Ammon's horn (tissue), 1 donor: ENCODE data around the gene PKN1.
"Not testable (repeated sequence)": the region's sequence is repeated elsewhere in the genome, so short reads cannot be mapped to it uniquely, and the experiment has no call there.

ENCODE experiments used
- DNase-seq: peaks from one replicate; pipeline ENCODE4 v3.0.0-alpha.2; 2016; ENCODE audit warnings: low spot score

Gene PKN1

DNA sequence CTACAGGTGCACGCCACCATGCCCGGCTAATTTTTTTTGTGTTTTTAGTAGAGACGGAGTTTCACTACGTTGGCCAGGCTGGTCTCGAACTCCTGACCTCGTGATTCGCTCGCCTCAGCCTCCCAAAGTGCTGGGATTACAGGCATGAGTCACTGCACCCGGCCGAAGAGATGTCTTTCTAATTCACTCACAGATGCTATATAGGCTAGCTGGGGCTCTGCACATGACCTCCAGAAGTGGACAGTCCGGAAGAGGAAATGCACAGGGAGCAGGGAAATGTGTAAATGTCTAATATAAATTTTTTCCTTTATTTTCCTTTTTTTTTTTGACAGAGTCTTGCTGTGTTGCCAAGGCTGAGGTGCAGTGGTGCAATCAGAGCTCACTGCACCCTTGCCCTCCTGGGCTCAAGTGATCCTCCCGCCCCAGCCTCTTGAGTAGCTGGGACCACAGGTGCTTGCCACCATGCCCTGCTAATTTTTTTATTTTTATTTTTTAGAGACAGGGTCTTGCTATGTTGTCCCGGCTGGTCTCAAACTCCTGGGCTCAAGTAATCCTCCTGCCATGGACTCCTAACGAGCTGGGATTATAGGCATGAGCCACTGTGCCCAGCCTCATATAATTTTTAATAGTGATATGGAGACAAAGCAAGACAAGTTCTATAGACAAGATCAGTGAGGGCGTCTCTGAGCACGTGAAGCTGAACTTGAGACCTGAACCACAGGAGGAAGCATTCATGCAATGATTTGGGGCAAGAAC, 54.4 kb downstream of the PKN1 start:
- no peak for DNase-seq

DNA sequence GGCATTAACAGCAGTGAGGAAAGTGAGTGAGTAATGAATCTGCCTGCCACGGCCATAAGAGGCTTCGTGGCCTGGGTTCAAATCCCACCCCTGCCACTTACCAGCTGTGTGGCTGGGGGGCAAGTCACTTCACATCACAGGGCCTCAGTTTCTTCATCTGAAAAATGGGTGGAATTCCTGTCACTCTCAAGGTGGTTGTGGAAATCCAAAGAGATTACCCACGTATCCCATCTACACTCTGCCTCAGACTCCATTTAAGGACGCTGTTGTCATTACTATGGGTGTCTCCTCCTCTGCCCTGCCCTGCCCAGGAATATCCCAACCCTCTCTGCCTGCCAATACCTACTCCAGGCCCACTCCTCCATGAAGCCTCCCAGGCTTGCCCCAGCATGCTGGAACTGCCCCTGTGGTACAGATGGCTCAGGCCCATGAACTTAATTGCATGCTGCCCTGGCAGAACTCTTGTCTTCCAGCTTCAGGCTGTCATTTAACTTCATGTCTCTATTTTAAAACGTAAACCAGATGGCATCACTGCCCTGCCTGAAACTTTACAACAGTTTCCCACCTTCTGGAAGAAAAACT, 59.7 kb downstream of the PKN1 start:
- DNase-seq, result no peak

- DNase-seq, result no peak
These were observed 61.3 kb downstream of the PKN1 start for GRCh38 chr19:14494411-14494810.

GRCh38 chr19:14494910-14495671, 62.0 kb downstream of the PKN1 start:
- DNase-seq, result no peak

GRCh38 chr19:14495672-14496028, 62.5 kb downstream of the PKN1 start:
- no peak for DNase-seq

- peak; percentile 99 for DNase-seq
These were observed 63.1 kb downstream of the PKN1 start, which contains the start of gene GIPC1 for GRCh38 chr19:14496029-14496833. Gene GIPC1, minus strand, starts transcription at chr19:14496127. Its CDS starts 13,151 bp downstream, at chr19:14482976.

- DNase-seq, result no peak
These were observed 63.7 kb downstream of the PKN1 start for GRCh38 chr19:14496834-14497227.

GRCh38 chr19:14497228-14497921, 64.3 kb downstream of the PKN1 start:
- DNase-seq, result peak; percentile 84

DNA sequence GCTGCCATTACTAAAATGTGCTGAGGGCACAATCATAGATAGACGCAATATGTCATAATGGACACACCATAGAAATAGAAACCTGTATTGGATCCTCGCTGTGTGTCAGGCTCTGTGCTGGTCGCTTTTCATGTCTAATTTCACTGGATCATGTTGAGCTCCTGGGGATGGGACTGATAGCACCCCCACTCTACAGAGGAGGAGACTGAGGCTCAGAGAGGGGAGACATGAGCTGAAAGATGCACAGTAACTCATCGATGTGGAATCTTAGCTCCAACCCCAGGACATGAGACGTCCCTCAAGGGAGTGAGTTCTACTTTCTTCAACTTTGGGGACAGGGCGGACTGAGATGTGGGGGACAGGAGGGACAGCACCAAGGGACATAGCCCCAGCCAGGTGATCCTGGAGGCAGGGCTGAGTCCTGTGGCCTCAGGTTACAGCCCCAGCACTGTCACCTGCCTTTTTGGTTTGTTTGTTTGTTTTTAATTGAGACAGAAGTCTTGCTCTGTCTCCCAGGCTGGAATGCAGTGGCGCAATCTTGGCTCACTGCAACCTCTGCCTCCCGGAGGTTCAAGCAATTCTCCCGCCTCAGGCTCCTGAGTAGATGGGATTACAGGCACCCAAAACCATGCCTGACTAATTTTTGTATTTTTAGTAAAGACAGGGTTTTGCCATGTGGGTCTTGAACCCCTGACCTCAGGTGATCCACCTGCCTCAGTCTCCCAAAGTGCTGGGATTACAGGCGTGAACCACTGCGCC, 69.4 kb downstream of the PKN1 start:
- DNase-seq, result no peak

GRCh38 chr19:14503285-14503684, 70.2 kb downstream of the PKN1 start:
- no peak for DNase-seq

DNA sequence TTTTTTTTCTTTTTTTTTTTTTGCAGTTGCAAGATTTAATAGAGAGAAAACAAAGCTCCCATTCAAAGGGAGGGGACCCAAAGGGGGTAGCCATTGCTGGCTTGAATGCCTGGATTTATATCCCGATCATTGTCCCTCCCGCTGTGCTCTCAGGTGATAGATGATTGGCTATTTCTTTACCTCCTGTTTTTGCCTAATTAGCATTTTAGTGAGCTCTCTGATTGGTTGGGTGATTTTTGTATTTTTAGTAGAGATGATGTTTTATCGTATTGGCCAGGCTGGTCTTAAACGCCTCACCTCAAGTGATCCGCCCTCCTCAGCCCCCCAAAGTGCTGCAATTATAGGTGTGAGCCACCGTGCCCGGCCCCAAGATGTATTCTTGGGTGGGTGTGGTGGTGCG, 71.5 kb downstream of the PKN1 start:
- DNase-seq, result not testable (repeated sequence)

- no peak for DNase-seq
These were observed 72.6 kb downstream of the PKN1 start for GRCh38 chr19:14505488-14506239.

GRCh38 chr19:14507704-14508542, 74.8 kb downstream of the PKN1 start:
- DNase-seq, result no peak

DNA sequence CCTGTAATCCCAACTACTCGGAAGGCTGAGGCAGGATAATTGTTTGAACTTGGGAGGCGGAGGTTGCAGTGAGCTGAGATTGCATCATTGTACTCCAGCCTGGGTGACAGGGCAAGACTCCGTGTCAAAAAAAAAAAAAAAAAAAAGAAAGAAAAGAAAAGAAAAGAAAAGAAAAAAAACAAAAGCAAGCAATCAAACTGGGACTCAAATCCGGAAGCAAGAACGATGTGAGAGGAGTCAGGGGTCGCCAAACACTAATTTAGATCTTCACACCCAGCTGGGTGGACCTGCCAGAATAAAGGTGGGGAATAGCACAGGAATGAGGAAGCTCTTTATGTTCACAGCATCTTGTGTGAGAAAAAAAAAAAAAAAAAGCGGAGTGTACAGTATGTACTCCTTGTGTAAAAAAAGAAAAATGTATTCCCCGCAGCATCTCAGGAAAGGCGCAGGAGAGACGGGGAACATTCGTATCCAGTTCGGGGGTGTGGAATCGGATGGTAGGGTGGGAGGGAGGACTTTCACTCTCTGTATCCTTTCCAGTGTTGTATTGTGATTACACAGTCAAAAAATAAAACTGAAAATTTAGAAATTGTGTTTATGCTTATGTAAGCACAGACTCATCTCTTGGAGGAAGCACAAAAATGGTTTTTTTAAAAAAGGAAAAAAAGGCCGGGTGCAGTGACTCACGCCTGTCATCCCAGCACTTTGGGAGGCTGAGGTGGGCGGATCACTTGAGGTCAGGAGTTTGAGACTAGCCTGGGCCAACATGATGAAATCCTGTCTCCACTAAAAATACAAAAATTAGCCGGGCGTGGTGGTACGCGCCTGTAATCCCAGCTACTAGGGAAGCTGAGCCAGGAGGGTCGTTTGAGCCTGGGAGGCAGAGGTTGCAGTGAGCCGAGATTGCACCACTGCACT, 77.5 kb downstream of the PKN1 start:
- peak; percentile 68 for DNase-seq

DNA sequence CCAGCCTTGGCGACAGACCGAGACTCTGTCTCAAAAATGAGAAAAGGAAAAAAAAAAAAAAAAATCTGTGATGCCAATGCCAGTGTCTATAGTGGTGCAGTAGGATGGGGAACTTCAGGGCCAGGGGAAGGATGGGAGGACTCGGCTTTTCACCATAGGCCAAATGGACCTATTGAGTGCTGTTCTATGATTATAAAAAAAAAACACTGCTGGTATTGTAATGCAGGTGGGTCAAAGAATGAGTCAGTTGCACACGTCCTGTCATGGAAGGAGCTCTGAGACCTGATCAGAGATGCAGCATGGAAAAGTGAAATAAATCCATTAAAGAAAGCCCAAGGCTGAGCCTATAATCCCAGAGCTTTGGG, 78.1 kb downstream of the PKN1 start:
- no peak for DNase-seq

GRCh38 chr19:14512406-14512961, 79.4 kb downstream of the PKN1 start:
- no peak for DNase-seq

- no peak for DNase-seq
These were observed 81.2 kb downstream of the PKN1 start for GRCh38 chr19:14514215-14514863.
